HepG2 (cell line): ENCODE measurements around the gene MAP3K3. TPM values are rescaled to one million over a fixed set of nuclear protein-coding genes. Genes with fewer than 3 reads are reported as not detected.

Experiments used
- CENPX ChIP-seq: sonication (generic); formaldehyde crosslinking; IDR thresholded peaks from 2 replicates; pipeline ENCODE4 v1.9.0; 2021; ENCODE audit warnings: mild to moderate bottlenecking, missing genetic modification reagents, moderate library complexity
- GZF1 ChIP-seq: sonication (generic); formaldehyde crosslinking; IDR thresholded peaks from 2 replicates; pipeline ENCODE4 v1.5.1; 2020; ENCODE audit warnings: mild to moderate bottlenecking, missing genetic modification reagents
- HDAC1 ChIP-seq: sonication (generic); formaldehyde crosslinking; IDR thresholded peaks from 2 replicates; pipeline ENCODE4 v1.5.1; 2020; ENCODE audit warnings: mild to moderate bottlenecking, missing genetic modification reagents
- HNRNPK ChIP-seq: fragments of 200-400 bp; formaldehyde crosslinking; IDR thresholded peaks from 2 replicates; pipeline ENCODE4 v1.6.1; 2018; ENCODE audit warnings: low read length, low read depth, moderate library complexity, mild to moderate bottlenecking; ENCODE audit not compliant: poor library complexity, severe bottlenecking
- IRF9 ChIP-seq: sonication (generic); formaldehyde crosslinking; IDR thresholded peaks from 2 replicates; pipeline ENCODE4 v1.8.0; 2022; ENCODE audit warnings: missing genetic modification reagents, mild to moderate bottlenecking, borderline replicate concordance
- MAF1 ChIP-seq: sonication (generic); formaldehyde crosslinking; IDR thresholded peaks from 2 replicates; pipeline ENCODE4 v1.5.0; 2020; ENCODE audit warnings: missing genetic modification reagents, borderline replicate concordance
- MBNL3 ChIP-seq: fragments of 250-450 bp; sonication (Bioruptor Pico); conservative IDR thresholded peaks from 2 replicates; pipeline ENCODE4 v1.8.0; 2022; ENCODE audit warnings: mild to moderate bottlenecking, inconsistent platforms
- MED13 ChIP-seq: sonication (generic); formaldehyde crosslinking; IDR thresholded peaks from 2 replicates; pipeline ENCODE4 v1.5.0; 2020; ENCODE audit warnings: missing genetic modification reagents
- MLLT10 ChIP-seq: sonication (generic); formaldehyde crosslinking; IDR thresholded peaks from 2 replicates; pipeline ENCODE4 v1.4.0; 2020; ENCODE audit warnings: missing genetic modification reagents
- MXI1 ChIP-seq: IDR thresholded peaks from 3 replicates; pipeline ENCODE4 v1.6.1; 2012; ENCODE audit warnings: low read depth, low read length, inconsistent platforms, borderline replicate concordance
- POGZ ChIP-seq: sonication (generic); formaldehyde crosslinking; IDR thresholded peaks from 2 replicates; pipeline ENCODE4 v1.4.0; 2020; ENCODE audit warnings: mild to moderate bottlenecking, missing genetic modification reagents
- POLR2G ChIP-seq: fragments of 200-400 bp; formaldehyde crosslinking; IDR thresholded peaks from 2 replicates; pipeline ENCODE4 v1.6.1; 2018; ENCODE audit warnings: mild to moderate bottlenecking, low read depth, low read length, moderate library complexity
- PREB ChIP-seq: sonication (generic); formaldehyde crosslinking; IDR thresholded peaks from 2 replicates; pipeline ENCODE4 v1.4.0; 2020; ENCODE audit warnings: missing genetic modification reagents
- SMARCE1 ChIP-seq: fragments of 450-650 bp; IDR thresholded peaks from 2 replicates; pipeline ENCODE4 v1.6.1; 2017; ENCODE audit warnings: borderline replicate concordance
- TARDBP ChIP-seq: sonication (generic); formaldehyde crosslinking; IDR thresholded peaks from 2 replicates; pipeline ENCODE4 v1.8.0; 2022; ENCODE audit warnings: mild to moderate bottlenecking, missing genetic modification reagents
- U2AF1 ChIP-seq: fragments of 200-400 bp; formaldehyde crosslinking; optimal IDR thresholded peaks from 2 replicates; pipeline ENCODE3; 2017; ENCODE audit warnings: mild to moderate bottlenecking, low read depth, low read length
- ZNF17 ChIP-seq: sonication (generic); formaldehyde crosslinking; IDR thresholded peaks from 2 replicates; pipeline ENCODE4 v1.5.0; 2020; ENCODE audit warnings: mild to moderate bottlenecking, missing genetic modification reagents
- ZNF331 ChIP-seq: sonication (generic); formaldehyde crosslinking; IDR thresholded peaks from 2 replicates; pipeline ENCODE4 v1.4.0; 2020; ENCODE audit warnings: missing genetic modification reagents
- ZNF547 ChIP-seq: sonication (generic); formaldehyde crosslinking; IDR thresholded peaks from 2 replicates; pipeline ENCODE4 v1.5.1; 2020; ENCODE audit warnings: mild to moderate bottlenecking, missing genetic modification reagents
- ZNF75D ChIP-seq: sonication (generic); formaldehyde crosslinking; IDR thresholded peaks from 2 replicates; pipeline ENCODE4 v1.8.1; 2023; ENCODE audit warnings: missing genetic modification reagents, mild to moderate bottlenecking, borderline replicate concordance
- ZNF773 ChIP-seq: sonication (generic); formaldehyde crosslinking; IDR thresholded peaks from 2 replicates; pipeline ENCODE4 v1.4.0; 2020; ENCODE audit warnings: missing genetic modification reagents, borderline replicate concordance
- ZSCAN21 ChIP-seq: sonication (generic); formaldehyde crosslinking; IDR thresholded peaks from 2 replicates; pipeline ENCODE4 v1.8.0; 2022; ENCODE audit warnings: mild to moderate bottlenecking, missing genetic modification reagents, moderate library complexity, borderline replicate concordance
- polyA plus RNA-seq, 8 experiments: library from polyadenylated mRNA; depleted of rRNA in 3 of 8; stranded (reverse) in 7 of 8; unstranded in 1 of 8; fragments of >200 nt; fragmentation: Illumina TruSeq in 4 of 8; extraction: Trizol in 4 of 8; gene quantifications; 2 replicates each; pipeline versions ENCODE4 v1.2.1 to v1.2.3, GENCODE V29; 2011 to 2016; ENCODE audit warnings: low read depth in 4 of 8, missing spikeins in 1 of 8, mixed read lengths in 1 of 8; ENCODE audit not compliant: insufficient read depth in 1 of 8
- total RNA-seq, 5 experiments: library from RNA; depleted of rRNA; stranded (reverse); fragments of >200 nt; fragmentation: Illumina TruSeq; extraction: Trizol; gene quantifications; 2 replicates each; pipeline ENCODE4 v1.2.3, GENCODE V29; 2016; ENCODE audit warnings: low read depth in 1 of 5
- TF ChIP-seq, protein P1 (sequence below): sonication (generic); formaldehyde crosslinking; IDR thresholded peaks from 2 replicates; pipeline ENCODE4 v1.4.0; 2020; ENCODE audit warnings: missing genetic modification reagents
- TF ChIP-seq, protein P2 (sequence below): sonication (generic); formaldehyde crosslinking; conservative IDR thresholded peaks from 2 replicates; pipeline ENCODE4 v1.4.0; 2020; ENCODE audit warnings: missing genetic modification reagents

MAP3K3 gene
- total and polyA plus RNA-seq, 2 of the 13 experiments (the other 11 are each of a cell fraction or from before 2014, with no cell fraction given), result 17.7 to 21.8 TPM

GRCh38 chr17:63741408-63742173 is 119.4 kb downstream of the MAP3K3 start, which contains the start of gene STRADA (continued):
- TF ChIP-seq IRF9 (CRISPR knock-in tag), result peak; percentile 91; the same call in 1 of the 2 replicates
- TF ChIP-seq HDAC1 (CRISPR knock-in tag), result peak; percentile 73
- peak; percentile 76 for TF ChIP-seq ZNF331 (CRISPR knock-in tag)
- no peak for TF ChIP-seq MBNL3
- no peak for TF ChIP-seq U2AF1
- peak; percentile 84; the same call in 1 of the 2 replicates for TF ChIP-seq MAF1 (CRISPR knock-in tag)
- TF ChIP-seq CENPX, result no peak
- no peak for TF ChIP-seq HNRNPK
- peak; percentile 85 for TF ChIP-seq TARDBP (CRISPR knock-in tag)
- TF ChIP-seq ZNF75D (CRISPR knock-in tag), result 0 out of 2 replicates have a peak, but pooled peaks have one; percentile 42
- 0 out of 2 replicates have a peak, but pooled peaks have one; percentile 25 for TF ChIP-seq MLLT10 (CRISPR knock-in tag)
- no peak for TF ChIP-seq GZF1 (CRISPR knock-in tag)
- TF ChIP-seq, protein P1, sequence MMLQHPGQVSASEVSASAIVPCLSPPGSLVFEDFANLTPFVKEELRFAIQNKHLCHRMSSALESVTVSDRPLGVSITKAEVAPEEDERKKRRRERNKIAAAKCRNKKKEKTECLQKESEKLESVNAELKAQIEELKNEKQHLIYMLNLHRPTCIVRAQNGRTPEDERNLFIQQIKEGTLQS (CRISPR knock-in tag), result no peak
- TF ChIP-seq MED13 (CRISPR knock-in tag), result peak; percentile 73
- TF ChIP-seq, protein P2, sequence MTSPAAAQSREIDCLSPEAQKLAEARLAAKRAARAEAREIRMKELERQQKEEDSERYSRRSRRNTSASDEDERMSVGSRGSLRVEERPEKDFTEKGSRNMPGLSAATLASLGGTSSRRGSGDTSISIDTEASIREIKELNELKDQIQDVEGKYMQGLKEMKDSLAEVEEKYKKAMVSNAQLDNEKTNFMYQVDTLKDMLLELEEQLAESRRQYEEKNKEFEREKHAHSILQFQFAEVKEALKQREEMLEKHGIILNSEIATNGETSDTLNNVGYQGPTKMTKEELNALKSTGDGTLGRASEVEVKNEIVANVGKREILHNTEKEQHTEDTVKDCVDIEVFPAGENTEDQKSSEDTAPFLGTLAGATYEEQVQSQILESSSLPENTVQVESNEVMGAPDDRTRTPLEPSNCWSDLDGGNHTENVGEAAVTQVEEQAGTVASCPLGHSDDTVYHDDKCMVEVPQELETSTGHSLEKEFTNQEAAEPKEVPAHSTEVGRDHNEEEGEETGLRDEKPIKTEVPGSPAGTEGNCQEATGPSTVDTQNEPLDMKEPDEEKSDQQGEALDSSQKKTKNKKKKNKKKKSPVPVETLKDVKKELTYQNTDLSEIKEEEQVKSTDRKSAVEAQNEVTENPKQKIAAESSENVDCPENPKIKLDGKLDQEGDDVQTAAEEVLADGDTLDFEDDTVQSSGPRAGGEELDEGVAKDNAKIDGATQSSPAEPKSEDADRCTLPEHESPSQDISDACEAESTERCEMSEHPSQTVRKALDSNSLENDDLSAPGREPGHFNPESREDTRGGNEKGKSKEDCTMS (CRISPR knock-in tag), result no peak
- no peak for TF ChIP-seq SMARCE1
- peak; percentile 80 for TF ChIP-seq POGZ (CRISPR knock-in tag)
- TF ChIP-seq ZNF17 (CRISPR knock-in tag), result 0 out of 2 replicates have a peak, but pooled peaks have one; percentile 70
- TF ChIP-seq ZNF547 (CRISPR knock-in tag), result peak; percentile 76; the same call in 1 of the 2 replicates
- no peak for TF ChIP-seq ZNF773 (CRISPR knock-in tag)
- peak; percentile 86 for TF ChIP-seq ZSCAN21 (CRISPR knock-in tag)
- peak; percentile 95 for TF ChIP-seq MXI1
- TF ChIP-seq PREB (CRISPR knock-in tag), result no peak; the same call in 1 of the 2 replicates
- TF ChIP-seq POLR2G, result peak; percentile 91
